ENCODE measurements around the gene ZNF526. TPM values are rescaled to one million over a fixed set of nuclear protein-coding genes. Genes with fewer than 3 reads are reported as not detected.

ZNF526 gene
- total RNA-seq, 1 donor from 2014 or later: 5.9 TPM

DNA sequence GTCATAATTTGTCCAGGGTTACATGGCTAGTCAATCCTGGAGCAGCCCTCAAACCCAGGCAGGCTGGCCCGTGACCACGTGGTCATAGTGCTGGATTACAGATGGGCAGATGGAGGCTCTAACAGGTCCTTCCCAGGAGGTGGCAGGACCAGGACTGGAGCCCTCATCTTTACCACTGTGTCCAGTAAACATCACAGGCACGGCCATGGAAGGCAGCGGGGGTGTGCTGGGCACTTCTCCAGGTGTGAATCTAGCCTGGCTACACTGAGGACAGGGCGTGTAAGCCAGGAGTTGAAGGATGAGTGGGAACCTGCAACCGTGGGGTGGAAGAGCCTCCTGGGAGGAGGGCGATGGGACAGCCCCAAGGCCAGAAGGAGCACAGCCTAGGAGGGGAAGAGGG, 55.0 kb downstream of the ZNF526 start:
- intact Hi-C loops (cut with micrococcal nuclease): no loop called here
- no peak for DNase-seq
- TF ChIP-seq, protein P1, sequence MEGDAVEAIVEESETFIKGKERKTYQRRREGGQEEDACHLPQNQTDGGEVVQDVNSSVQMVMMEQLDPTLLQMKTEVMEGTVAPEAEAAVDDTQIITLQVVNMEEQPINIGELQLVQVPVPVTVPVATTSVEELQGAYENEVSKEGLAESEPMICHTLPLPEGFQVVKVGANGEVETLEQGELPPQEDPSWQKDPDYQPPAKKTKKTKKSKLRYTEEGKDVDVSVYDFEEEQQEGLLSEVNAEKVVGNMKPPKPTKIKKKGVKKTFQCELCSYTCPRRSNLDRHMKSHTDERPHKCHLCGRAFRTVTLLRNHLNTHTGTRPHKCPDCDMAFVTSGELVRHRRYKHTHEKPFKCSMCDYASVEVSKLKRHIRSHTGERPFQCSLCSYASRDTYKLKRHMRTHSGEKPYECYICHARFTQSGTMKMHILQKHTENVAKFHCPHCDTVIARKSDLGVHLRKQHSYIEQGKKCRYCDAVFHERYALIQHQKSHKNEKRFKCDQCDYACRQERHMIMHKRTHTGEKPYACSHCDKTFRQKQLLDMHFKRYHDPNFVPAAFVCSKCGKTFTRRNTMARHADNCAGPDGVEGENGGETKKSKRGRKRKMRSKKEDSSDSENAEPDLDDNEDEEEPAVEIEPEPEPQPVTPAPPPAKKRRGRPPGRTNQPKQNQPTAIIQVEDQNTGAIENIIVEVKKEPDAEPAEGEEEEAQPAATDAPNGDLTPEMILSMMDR (IDR thresholded peaks at IDR 0.05; ENCODE audit: borderline replicate concordance): no peak
- H3K4me1 ChIP-seq: peaks cover 80% of the 10 kb centered on the region
- no peak overlapping the region for H3K4me3 ChIP-seq
- no peaks in the 10 kb centered on the region for H3K9me3 ChIP-seq (replicated peaks)
- H3K36me3 ChIP-seq: peaks cover 32% of the 10 kb centered on the region
- peak overlapping the region; percentile 98 for H3K27ac ChIP-seq (replicated peaks)
- no peaks in the 10 kb centered on the region for H3K27me3 ChIP-seq (ENCODE audit: low read depth)

DNA sequence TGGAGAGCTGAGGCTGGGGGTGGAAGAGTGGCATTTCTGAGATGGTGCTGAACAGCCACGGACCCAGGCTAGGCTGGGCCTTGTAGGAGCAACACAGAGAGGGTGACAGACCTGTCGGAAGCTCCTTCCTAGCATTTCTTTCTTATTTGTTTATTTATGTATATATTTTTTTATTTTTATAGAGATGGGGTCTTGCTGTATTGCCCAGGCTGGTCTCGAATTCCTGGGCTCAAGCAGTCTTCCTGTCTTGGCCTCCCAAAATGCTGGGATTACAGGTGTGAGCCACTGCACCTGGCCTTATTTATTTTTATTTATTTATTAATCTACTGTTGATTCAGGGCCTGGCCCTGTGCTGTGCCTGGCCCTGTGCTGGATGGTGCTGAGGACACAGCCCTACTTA, 55.4 kb downstream of the ZNF526 start:
- Histone ChIP-seq H3K4me3 (no peak overlapping the region), H3K27ac (replicated peaks) (peak overlapping the region; percentile 98), H3K9me3 (replicated peaks) (no peaks in the 10 kb centered on the region), H3K27me3 (ENCODE audit: low read depth) (no peaks in the 10 kb centered on the region), H3K36me3 (peaks cover 32% of the 10 kb centered on the region), H3K4me1 (peaks cover 80% of the 10 kb centered on the region)
- intact Hi-C loops (cut with micrococcal nuclease): no loop called here
- TF ChIP-seq, protein P1 (IDR thresholded peaks at IDR 0.05; ENCODE audit: borderline replicate concordance): no peak
- DNase-seq: no peak

DNA sequence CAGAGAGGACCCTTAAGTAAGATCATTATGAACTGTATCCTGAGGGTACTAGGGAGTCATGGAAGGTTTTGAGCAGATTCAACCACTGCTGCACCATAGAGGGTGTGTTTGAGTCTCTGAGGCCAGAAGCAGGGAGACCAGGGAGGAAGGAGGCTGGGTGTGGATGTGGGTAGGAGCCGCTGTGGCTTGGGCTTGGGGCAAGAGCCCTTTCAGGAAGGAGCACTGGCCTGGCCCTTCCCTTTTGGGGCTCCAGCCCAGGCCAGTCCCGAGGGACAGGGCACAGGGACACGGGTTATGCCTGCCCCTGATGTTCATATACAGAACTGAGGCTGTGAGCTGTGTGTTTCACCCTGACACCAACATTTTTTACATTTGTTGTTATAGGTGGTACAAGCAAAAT, 56.2 kb downstream of the ZNF526 start:
- Histone ChIP-seq H3K4me3 (no peak overlapping the region), H3K27ac (replicated peaks) (peak overlapping the region; percentile 98), H3K4me1 (peaks cover 80% of the 10 kb centered on the region), H3K9me3 (replicated peaks) (no peaks in the 10 kb centered on the region), H3K36me3 (peaks cover 32% of the 10 kb centered on the region), H3K27me3 (ENCODE audit: low read depth) (no peaks in the 10 kb centered on the region)
- intact Hi-C loops (cut with micrococcal nuclease): no loop called here
- TF ChIP-seq, protein P1 (IDR thresholded peaks at IDR 0.05; ENCODE audit: borderline replicate concordance): no peak
- DNase-seq: no peak

DNA sequence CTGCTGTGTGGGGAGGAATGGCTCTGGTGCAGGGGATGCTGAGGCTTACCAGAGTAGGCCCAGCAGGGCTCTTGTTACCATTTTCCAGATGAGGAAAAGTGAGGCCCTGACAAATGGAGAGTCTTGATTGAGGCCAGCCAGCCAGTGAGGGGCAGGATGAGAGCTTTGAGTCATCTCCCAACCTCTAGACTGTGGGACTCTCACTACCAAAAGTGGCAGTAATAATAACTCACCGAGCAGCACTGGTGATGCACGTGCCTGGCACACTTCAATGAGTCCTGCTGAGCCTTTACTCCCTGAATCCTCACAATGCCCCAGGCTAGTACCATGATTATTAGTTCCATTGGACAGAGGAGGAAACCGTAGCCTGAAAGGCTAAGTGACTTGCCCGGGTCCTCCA, 56.7 kb downstream of the ZNF526 start:
- TF ChIP-seq, protein P1 (IDR thresholded peaks at IDR 0.05; ENCODE audit: borderline replicate concordance): no peak
- H3K27me3 ChIP-seq (ENCODE audit: low read depth): no peaks in the 10 kb centered on the region
- H3K36me3 ChIP-seq: peaks cover 32% of the 10 kb centered on the region
- DNase-seq: no peak
- H3K27ac ChIP-seq (replicated peaks): peak overlapping the region; percentile 98
- intact Hi-C loops (cut with micrococcal nuclease): no loop called here
- H3K9me3 ChIP-seq (replicated peaks): no peaks in the 10 kb centered on the region
- H3K4me1 ChIP-seq: peaks cover 80% of the 10 kb centered on the region
- H3K4me3 ChIP-seq: no peak overlapping the region

Other genes with a start within 250 kb of the ZNF526 start
- 375 TPM for gene ATP1A3, start 226.1 kb upstream of the ZNF526 start, total RNA-seq
- 2.1 TPM for gene GRIK5, start 150.1 kb upstream of the ZNF526 start, total RNA-seq
- 7.1 TPM for gene ZNF574, start 144.1 kb upstream of the ZNF526 start, total RNA-seq
- 1.2 TPM for gene POU2F2, start 87.9 kb upstream of the ZNF526 start, total RNA-seq
- 15.8 TPM for gene DEDD2, start 2.6 kb upstream of the ZNF526 start, total RNA-seq
- 37.6 TPM for gene GSK3A, start 22.3 kb downstream of the ZNF526 start, total RNA-seq
- 33.5 TPM for gene ERF, start 34.8 kb downstream of the ZNF526 start, total RNA-seq
- gene CIC, start 48.9 kb downstream of the ZNF526 start, total RNA-seq: 33.3 TPM
- not detected for gene PRR19, start 81.8 kb downstream of the ZNF526 start, total RNA-seq
- 2.1 TPM for gene PAFAH1B3, start 82.3 kb downstream of the ZNF526 start, total RNA-seq
- 0.36 TPM for gene TMEM145, start 93.0 kb downstream of the ZNF526 start, total RNA-seq
- 34.3 TPM for gene MEGF8, start 105.3 kb downstream of the ZNF526 start, total RNA-seq
- gene CNFN, start 170.0 kb downstream of the ZNF526 start, total RNA-seq: 0.49 TPM
- 55.8 TPM for gene LIPE, start 207.1 kb downstream of the ZNF526 start, total RNA-seq
- not detected for gene CXCL17, start 222.6 kb downstream of the ZNF526 start, total RNA-seq